Heart left ventricle (tissue), 13 donors: ENCODE data around the gene LARGE2.

Source experiments
- CTCF ChIP-seq, 12 donors: fragments of 200-600 bp; sonication (generic) in 4 of 12; IDR thresholded peaks; one replicate each; pipeline versions ENCODE4 v1.5.0 to v1.8.0; 2018 to 2022; ENCODE audit warnings: antibody characterized with exemption in 12 of 12, mild to moderate bottlenecking in 5 of 12
- POLR2A ChIP-seq, 2 donors: fragments of 450-650 bp; IDR thresholded peaks; one replicate each; pipeline ENCODE4 v1.6.1; 2017; ENCODE audit warnings: antibody characterized with exemption in 2 of 2, mild to moderate bottlenecking in 2 of 2, moderate library complexity in 2 of 2
- donor health status: ischemic (EF 13 %, LVEDD 7.1; RV severe dilation, severe dysfunction).
- donor health status: DM: no; HTN: yes; CAD: no.
- donor health status: DM: no; HTN: no; CAD: no.
- donor health status: ischemic (EF 25% LVEDD 6.9; RV normal size, moderate dysfunction).
- donor health status: ischemic (EF 25% LVEDD 5.7; RV mildly dilated, moderate dysfunction).
- donor health status: ischemic (EF 35%, LVEDD 5.7; RV mildly dilated, moderate dysfunction).
- donor health status: nonischemic (EF 11% LVEDD 7.7; RV severe dilation, severe dysfunction).
- donor health status: DM: yes; HTN: yes; CAD: no.
- donor health status: PGD.
- donor health status: ischemic (EF 29% LVEDD 5.4; RV normal size, mild dysfunction).
- donor health status: nonischemic (EF 23%, LVEDD 6.1; RV moderate dilation, normal function).

- no peak for TF ChIP-seq POLR2A (IDR thresholded peaks at IDR 0.05)
- no peak for TF ChIP-seq CTCF (IDR thresholded peaks at IDR 0.05)
Measured at GRCh38 chr11:45934580-45935318, 12.3 kb downstream of the LARGE2 start.
